Activated CD8-positive, alpha-beta memory T cell treated with anti-CD3 and anti-CD28 coated beads, Interleukin-2, amount 50 U/mL, for 48 hours (primary cell): ENCODE measurements around the gene GCSH.

Source experiments
- DNase-seq: peaks from one replicate; pipeline ENCODE4 v3.0.0-alpha.2; 2020

Gene GCSH

DNA sequence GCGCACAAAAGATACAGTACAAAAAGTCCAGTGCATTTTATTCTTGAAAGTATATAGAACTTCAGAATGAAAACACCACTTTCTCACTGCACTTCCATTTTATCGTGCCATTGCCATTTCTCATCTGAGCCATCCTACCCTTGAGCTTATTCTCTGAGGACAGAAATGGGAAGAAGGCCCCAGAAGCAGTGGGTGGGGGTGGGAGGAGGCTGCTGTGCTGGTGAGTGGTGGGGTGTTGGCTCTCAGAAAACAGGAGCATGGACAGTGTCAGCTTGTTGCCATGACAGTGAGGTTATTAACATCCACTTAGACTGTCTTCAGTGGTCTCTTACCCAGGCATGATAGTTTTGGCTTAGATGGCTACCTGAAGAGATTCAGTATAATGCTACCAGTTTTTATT lies 56.1 kb downstream of the GCSH start:
- no peak for DNase-seq

DNA sequence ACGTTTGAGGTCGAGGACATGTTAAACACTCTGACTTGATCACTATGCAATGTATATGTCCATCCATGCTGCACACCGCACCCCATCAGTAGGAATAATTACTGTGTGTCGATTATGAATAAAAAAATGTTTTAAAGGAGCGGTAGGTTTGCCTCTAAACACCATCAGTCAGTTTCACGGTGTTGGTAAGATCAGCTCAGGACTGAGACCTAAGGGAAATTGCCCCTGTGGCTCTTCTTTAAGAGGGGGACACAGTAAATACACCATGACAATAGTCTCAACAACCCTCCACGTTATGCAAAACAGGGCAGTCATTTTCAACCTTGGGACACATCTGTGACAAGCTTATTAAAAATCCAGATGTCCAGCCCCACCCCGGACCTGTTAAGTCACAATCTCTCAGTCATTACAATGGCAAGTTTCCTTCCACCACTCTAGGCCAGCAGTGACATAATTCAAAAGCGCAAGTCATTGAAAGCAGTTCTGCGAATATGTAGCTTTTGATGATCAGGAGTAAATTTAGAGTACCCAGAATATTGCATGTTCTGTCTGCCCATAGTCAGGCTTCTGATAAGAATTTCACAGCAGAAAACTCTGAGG lies 59.3 kb downstream of the GCSH start:
- DNase-seq: no peak

DNA sequence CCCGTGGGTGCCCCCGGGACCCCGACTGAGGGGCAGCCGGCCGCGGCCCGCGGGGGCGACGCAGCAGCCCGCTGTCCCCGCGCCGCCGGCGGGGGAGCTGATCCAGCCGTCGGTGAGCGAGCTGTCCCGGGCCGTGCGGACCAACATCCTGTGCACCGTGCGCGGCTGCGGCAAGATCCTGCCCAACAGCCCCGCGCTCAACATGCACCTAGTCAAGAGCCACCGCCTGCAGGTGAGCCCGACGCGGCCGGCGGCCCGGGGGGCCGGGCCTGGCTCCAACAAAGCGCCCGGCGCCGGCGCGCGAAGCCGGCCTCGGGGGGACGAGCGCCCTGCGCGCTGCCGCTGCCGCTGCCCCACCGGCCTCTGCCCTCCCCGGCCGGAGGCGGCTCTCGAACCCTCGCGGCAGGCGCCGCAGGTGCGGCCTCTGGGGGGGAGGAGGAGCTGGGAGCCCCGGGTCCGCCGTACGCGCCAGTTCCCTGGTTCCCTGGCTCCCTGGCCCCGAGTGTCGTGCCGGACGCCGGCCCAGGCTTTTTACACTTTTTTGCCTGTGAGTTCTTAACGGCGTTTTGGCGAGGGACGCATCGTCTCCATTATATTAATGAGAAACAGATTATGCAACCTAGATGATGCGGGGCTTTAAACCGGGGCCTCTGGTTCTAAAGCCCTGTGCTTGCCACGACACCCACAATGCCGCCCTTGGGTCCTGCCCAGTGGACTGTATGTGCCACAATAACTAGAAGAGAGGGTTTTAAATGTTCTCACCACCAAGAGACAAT lies 60.0 kb downstream of the GCSH start:
- DNase-seq: peak; percentile 73

DNA sequence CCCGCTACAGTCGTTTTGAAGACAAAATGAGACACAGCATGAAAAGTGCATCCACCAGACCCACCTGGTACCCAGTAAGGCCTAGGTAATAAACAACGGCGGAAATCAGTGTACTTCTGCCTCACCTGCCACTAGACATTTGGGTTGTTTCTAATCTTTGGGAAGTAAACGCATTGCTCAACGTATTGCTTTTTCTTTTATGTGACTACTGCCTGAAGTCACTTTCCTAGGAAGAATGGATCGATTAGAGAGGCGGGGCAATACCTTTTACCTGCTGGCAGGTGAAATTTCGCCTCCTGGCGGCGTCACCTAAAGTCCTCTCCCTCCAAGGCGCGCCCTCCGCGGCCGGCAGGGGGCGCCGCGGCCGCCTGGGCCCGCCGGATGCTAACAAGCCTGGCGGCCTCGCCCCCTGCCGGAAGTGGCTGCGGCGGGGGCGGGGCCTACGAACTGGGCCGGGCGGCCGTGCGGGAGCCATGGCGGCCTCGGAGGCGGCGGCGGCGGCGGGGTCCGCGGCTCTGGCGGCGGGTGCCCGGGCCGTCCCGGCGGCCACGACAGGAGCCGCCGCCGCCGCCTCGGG lies 60.7 kb downstream of the GCSH start, which contains the start of gene ATMIN:
ATMIN (plus strand) TSS at position 445 of the 577 bp plus-strand sequence; CDS start at position 474, 29 bp downstream.
- peak; percentile 95 for DNase-seq
